ENCODE data around the gene AMPD3. TPM values are rescaled to one million over a fixed set of nuclear protein-coding genes. Genes with fewer than 3 reads are reported as not detected.

AMPD3 gene
- total RNA-seq, 2 donors from 2014 or later, result 21.6 to 28.8 TPM

GRCh38 chr11:10457901-10458300, 2.8 kb downstream of the AMPD3 start:
- Mint-ChIP-seq H3K27ac (peak overlapping the region; percentile 81), H3K9me3 (no peaks in the 10 kb centered on the region), H3K27me3 (ENCODE audit: low read depth) (no peaks in the 10 kb centered on the region), H3K4me3 (peak overlapping the region; percentile 85 to 89), H3K4me1 (ENCODE audit: low read depth) (peaks cover 78% of the 10 kb centered on the region), H3K36me3 (ENCODE audit: insufficient read depth in 2 of 2) (peaks cover 9 to 13% of the 10 kb centered on the region in 2 donors)
- DNase-seq (no peak), ATAC-seq (replicated peaks in 1 of 2) (no peak)

- DNase-seq, result peak; percentile 64 to 67
- H3K27me3 Mint-ChIP-seq (ENCODE audit: low read depth), result no peaks in the 10 kb centered on the region
- H3K4me1 Mint-ChIP-seq (ENCODE audit: low read depth), result peaks cover 65% of the 10 kb centered on the region
- peak overlapping the region; percentile 91 to 92 for H3K4me3 Mint-ChIP-seq
- ATAC-seq (replicated peaks in 1 of 2), result peak; percentile 70 to 71
- peak overlapping the region; percentile 95 for H3K27ac Mint-ChIP-seq
- no peaks in the 10 kb centered on the region for H3K9me3 Mint-ChIP-seq
- peaks cover 9 to 15% of the 10 kb centered on the region in 2 donors for H3K36me3 Mint-ChIP-seq (ENCODE audit: insufficient read depth in 2 of 2)
Measured at GRCh38 chr11:10459029-10459970, 4.2 kb downstream of the AMPD3 start.

- Mint-ChIP-seq H3K27me3 (ENCODE audit: low read depth) (no peaks in the 10 kb centered on the region), H3K27ac (no peak overlapping the region), H3K9me3 (no peaks in the 10 kb centered on the region), H3K4me3 (peak overlapping the region in 1 of 2 donors; percentile 42), H3K4me1 (ENCODE audit: low read depth) (peaks cover 50% of the 10 kb centered on the region), H3K36me3 (ENCODE audit: insufficient read depth in 2 of 2) (peaks cover 13 to 21% of the 10 kb centered on the region in 2 donors)
- no peak for ATAC-seq (replicated peaks in 1 of 2)
- DNase-seq, result no peak
Measured at GRCh38 chr11:10460611-10461275, 5.7 kb downstream of the AMPD3 start.

GRCh38 chr11:10461276-10461790, 6.3 kb downstream of the AMPD3 start:
- Mint-ChIP-seq H3K27ac (no peak overlapping the region), H3K27me3 (ENCODE audit: low read depth) (no peaks in the 10 kb centered on the region), H3K4me3 (no peak overlapping the region), H3K4me1 (ENCODE audit: low read depth) (peaks cover 44% of the 10 kb centered on the region), H3K36me3 (ENCODE audit: insufficient read depth in 2 of 2) (peaks cover 13 to 21% of the 10 kb centered on the region in 2 donors), H3K9me3 (no peaks in the 10 kb centered on the region)
- no peak for DNase-seq
- ATAC-seq (replicated peaks in 1 of 2), result no peak

- no peaks in the 10 kb centered on the region for H3K9me3 Mint-ChIP-seq
- no peak overlapping the region for H3K4me3 Mint-ChIP-seq
- H3K4me1 Mint-ChIP-seq (ENCODE audit: low read depth), result peaks cover 30% of the 10 kb centered on the region
- ATAC-seq (replicated peaks in 1 of 2), result no peak
- peak overlapping the region; percentile 6 for H3K27ac Mint-ChIP-seq
- H3K36me3 Mint-ChIP-seq (ENCODE audit: insufficient read depth in 2 of 2), result peaks cover 16 to 28% of the 10 kb centered on the region in 2 donors
- H3K27me3 Mint-ChIP-seq (ENCODE audit: low read depth), result no peaks in the 10 kb centered on the region
- no peak for DNase-seq
Measured at GRCh38 chr11:10462746-10463300, 7.8 kb downstream of the AMPD3 start.

GRCh38 chr11:10473371-10473770, 18.3 kb downstream of the AMPD3 start:
- Mint-ChIP-seq H3K36me3 (ENCODE audit: insufficient read depth in 2 of 2) (peaks cover 2% of the 10 kb centered on the region in 2 donors), H3K27me3 (ENCODE audit: low read depth) (no peaks in the 10 kb centered on the region), H3K27ac (no peak overlapping the region), H3K9me3 (peaks cover 0 to 2% of the 10 kb centered on the region in 2 donors), H3K4me3 (no peak overlapping the region), H3K4me1 (ENCODE audit: low read depth) (peaks cover 36% of the 10 kb centered on the region)
- ATAC-seq (replicated peaks in 1 of 2) (no peak), DNase-seq (no peak)

GRCh38 chr11:10474551-10474950, 19.5 kb downstream of the AMPD3 start:
- no peaks in the 10 kb centered on the region for H3K27me3 Mint-ChIP-seq (ENCODE audit: low read depth)
- no peaks in the 10 kb centered on the region for H3K9me3 Mint-ChIP-seq
- H3K36me3 Mint-ChIP-seq (ENCODE audit: insufficient read depth in 2 of 2), result peaks cover 0 to 2% of the 10 kb centered on the region in 2 donors
- H3K4me1 Mint-ChIP-seq (ENCODE audit: low read depth), result peaks cover 36% of the 10 kb centered on the region
- ATAC-seq (replicated peaks in 1 of 2) (no peak), DNase-seq (no peak)
- H3K4me3 Mint-ChIP-seq, result no peak overlapping the region
- no peak overlapping the region for H3K27ac Mint-ChIP-seq

- H3K9me3 Mint-ChIP-seq, result no peaks in the 10 kb centered on the region
- H3K27me3 Mint-ChIP-seq (ENCODE audit: low read depth), result no peaks in the 10 kb centered on the region
- ATAC-seq (replicated peaks in 1 of 2) (no peak), DNase-seq (no peak)
- H3K36me3 Mint-ChIP-seq (ENCODE audit: insufficient read depth in 2 of 2), result peaks cover 0 to 2% of the 10 kb centered on the region in 2 donors
- peaks cover 36% of the 10 kb centered on the region for H3K4me1 Mint-ChIP-seq (ENCODE audit: low read depth)
- peak overlapping the region; percentile 12 for H3K27ac Mint-ChIP-seq
- no peak overlapping the region for H3K4me3 Mint-ChIP-seq
Measured at GRCh38 chr11:10476342-10476741, 21.3 kb downstream of the AMPD3 start.

- DNase-seq (no peak), ATAC-seq (replicated peaks in 1 of 2) (no peak)
- H3K4me3 Mint-ChIP-seq, result no peak overlapping the region
- H3K27me3 Mint-ChIP-seq (ENCODE audit: low read depth), result no peaks in the 10 kb centered on the region
- H3K9me3 Mint-ChIP-seq, result no peaks in the 10 kb centered on the region
- peaks cover 0 to 2% of the 10 kb centered on the region in 2 donors for H3K36me3 Mint-ChIP-seq (ENCODE audit: insufficient read depth in 2 of 2)
- H3K4me1 Mint-ChIP-seq (ENCODE audit: low read depth), result peaks cover 36% of the 10 kb centered on the region
- peak overlapping the region; percentile 12 for H3K27ac Mint-ChIP-seq
Measured at GRCh38 chr11:10476927-10477689, 22.0 kb downstream of the AMPD3 start.

GRCh38 chr11:10477690-10478046, 22.6 kb downstream of the AMPD3 start:
- H3K4me1 Mint-ChIP-seq (ENCODE audit: low read depth), result peaks cover 36% of the 10 kb centered on the region
- ATAC-seq (replicated peaks in 1 of 2), result peak in 1 of 2 donors; percentile 15
- no peak overlapping the region for H3K27ac Mint-ChIP-seq
- H3K36me3 Mint-ChIP-seq (ENCODE audit: insufficient read depth in 2 of 2), result peaks cover 0 to 3% of the 10 kb centered on the region in 2 donors
- H3K27me3 Mint-ChIP-seq (ENCODE audit: low read depth), result no peaks in the 10 kb centered on the region
- H3K4me3 Mint-ChIP-seq, result no peak overlapping the region
- no peak for DNase-seq
- H3K9me3 Mint-ChIP-seq, result no peaks in the 10 kb centered on the region

- no peak overlapping the region for H3K4me3 Mint-ChIP-seq
- H3K9me3 Mint-ChIP-seq, result no peaks in the 10 kb centered on the region
- no peak overlapping the region for H3K27ac Mint-ChIP-seq
- H3K4me1 Mint-ChIP-seq (ENCODE audit: low read depth), result peaks cover 32% of the 10 kb centered on the region
- H3K36me3 Mint-ChIP-seq (ENCODE audit: insufficient read depth in 2 of 2), result peaks cover 0 to 3% of the 10 kb centered on the region in 2 donors
- H3K27me3 Mint-ChIP-seq (ENCODE audit: low read depth), result no peaks in the 10 kb centered on the region
- ATAC-seq (replicated peaks in 1 of 2), result no peak
- no peak for DNase-seq
Measured at GRCh38 chr11:10478066-10478465, 23.0 kb downstream of the AMPD3 start.
